ENCODE data around the gene HPRT1. TPM values are rescaled to one million over a fixed set of nuclear protein-coding genes. Genes with fewer than 3 reads are reported as not detected.

Gene HPRT1
- total RNA-seq, 2 experiments from 2014 or later = 78.8 to 83.8 TPM

GRCh38 chrX:134482371-134482770 lies 22.4 kb downstream of the HPRT1 start:
- no peak overlapping the region for H3K4me3 Mint-ChIP-seq
- CTCF ChIA-PET = interaction anchor here (1.8 kb wide), 1 partner anchor 325 kb away, joined by 3 read pairs; a partner anchor contains a TSS
- H3K9me3 Mint-ChIP-seq = no peaks in the 10 kb centered on the region
- POLR2A ChIA-PET = no interaction called here
- peaks cover 10% of the 10 kb centered on the region for H3K36me3 Mint-ChIP-seq (ENCODE audit: low read depth)
- no peak overlapping the region for H3K27ac Mint-ChIP-seq
- DNase-seq = no peak
- no peaks in the 10 kb centered on the region for H3K4me1 Mint-ChIP-seq
- H3K27me3 Mint-ChIP-seq = no peaks in the 10 kb centered on the region

- no peak overlapping the region for H3K27ac Mint-ChIP-seq
- H3K4me3 Mint-ChIP-seq = no peak overlapping the region
- H3K27me3 Mint-ChIP-seq = no peaks in the 10 kb centered on the region
- ChIA-PET POLR2A (interaction anchor here (1.2 kb wide), 1 partner anchor 23 kb away, joined by 4 read pairs; no protein-coding TSS in a partner anchor), CTCF (interaction anchor here (0.9 to 1.8 kb wide), 6 partner anchors 11 to 446 kb away, joined by 3 to 9 read pairs (median 4); a partner anchor contains a TSS)
- peaks cover 10% of the 10 kb centered on the region for H3K36me3 Mint-ChIP-seq (ENCODE audit: low read depth)
- no peaks in the 10 kb centered on the region for H3K4me1 Mint-ChIP-seq
- no peaks in the 10 kb centered on the region for H3K9me3 Mint-ChIP-seq
- no peak for DNase-seq
Measured at GRCh38 chrX:134484039-134484438, 24.1 kb downstream of the HPRT1 start.

- ChIA-PET CTCF (interaction anchor here (0.7 kb wide), 1 partner anchor 18 kb away, joined by 3 read pairs; no protein-coding TSS in a partner anchor), POLR2A (no interaction called here)
- no peaks in the 10 kb centered on the region for H3K27me3 Mint-ChIP-seq
- no peak overlapping the region for H3K27ac Mint-ChIP-seq
- H3K36me3 Mint-ChIP-seq (ENCODE audit: low read depth) = peaks cover 18% of the 10 kb centered on the region
- no peaks in the 10 kb centered on the region for H3K9me3 Mint-ChIP-seq
- no peak for DNase-seq
- H3K4me1 Mint-ChIP-seq = no peaks in the 10 kb centered on the region
- H3K4me3 Mint-ChIP-seq = no peak overlapping the region
Measured at GRCh38 chrX:134501941-134502340, 42.0 kb downstream of the HPRT1 start.

- POLR2A ChIA-PET = no interaction called here
Measured at GRCh38 chrX:134502686-134503085, 42.7 kb downstream of the HPRT1 start.

GRCh38 chrX:134512566-134512965 lies 52.6 kb downstream of the HPRT1 start:
- no peaks in the 10 kb centered on the region for H3K27me3 Mint-ChIP-seq
- H3K9me3 Mint-ChIP-seq = no peaks in the 10 kb centered on the region
- DNase-seq = no peak
- POLR2A ChIA-PET = no interaction called here
- H3K36me3 Mint-ChIP-seq (ENCODE audit: low read depth) = peaks cover 4% of the 10 kb centered on the region
- CTCF ChIA-PET = no interaction called here
- no peak overlapping the region for H3K27ac Mint-ChIP-seq
- H3K4me3 Mint-ChIP-seq = no peak overlapping the region
- no peaks in the 10 kb centered on the region for H3K4me1 Mint-ChIP-seq

More at GRCh38 chrX:134502686-134503085, 42.7 kb downstream of the HPRT1 start:
- Mint-ChIP-seq H3K4me3 (no peak overlapping the region), H3K36me3 (ENCODE audit: low read depth) (peaks cover 18% of the 10 kb centered on the region), H3K27ac (no peak overlapping the region), H3K9me3 (no peaks in the 10 kb centered on the region), H3K27me3 (no peaks in the 10 kb centered on the region), H3K4me1 (no peaks in the 10 kb centered on the region)
- DNase-seq = no peak
- CTCF ChIA-PET = interaction anchor here (0.7 kb wide), 1 partner anchor 18 kb away, joined by 3 read pairs; no protein-coding TSS in a partner anchor

GRCh38 chrX:134513091-134513490 lies 53.1 kb downstream of the HPRT1 start:
- H3K4me1 Mint-ChIP-seq = no peaks in the 10 kb centered on the region
- ChIA-PET POLR2A (no interaction called here), CTCF (no interaction called here)
- no peak for DNase-seq
- H3K4me3 Mint-ChIP-seq = no peak overlapping the region
- H3K36me3 Mint-ChIP-seq (ENCODE audit: low read depth) = peaks cover 4% of the 10 kb centered on the region
- H3K27me3 Mint-ChIP-seq = no peaks in the 10 kb centered on the region
- H3K9me3 Mint-ChIP-seq = no peaks in the 10 kb centered on the region
- no peak overlapping the region for H3K27ac Mint-ChIP-seq

GRCh38 chrX:134520860-134521390 lies 61.0 kb downstream of the HPRT1 start:
- ChIA-PET CTCF (interaction anchor here (1.1 to 2.2 kb wide), 5 partner anchors 18 to 260 kb away, joined by 3 to 7 read pairs (median 5); no protein-coding TSS in a partner anchor), POLR2A (no interaction called here)
- Mint-ChIP-seq H3K27me3 (no peaks in the 10 kb centered on the region), H3K27ac (no peak overlapping the region), H3K9me3 (no peaks in the 10 kb centered on the region), H3K36me3 (ENCODE audit: low read depth) (no peaks in the 10 kb centered on the region), H3K4me3 (no peak overlapping the region), H3K4me1 (peaks cover 8% of the 10 kb centered on the region)
- DNase-seq = peak; percentile 17

GRCh38 chrX:134524181-134524580 lies 64.2 kb downstream of the HPRT1 start:
- CTCF ChIA-PET = no interaction called here
- Mint-ChIP-seq H3K9me3 (no peaks in the 10 kb centered on the region), H3K27ac (no peak overlapping the region)

GRCh38 chrX:134525086-134525792 lies 65.3 kb downstream of the HPRT1 start:
- no peak for DNase-seq
- ChIA-PET POLR2A (no interaction called here), CTCF (no interaction called here)
- H3K4me1 Mint-ChIP-seq = peaks cover 8% of the 10 kb centered on the region
- H3K27me3 Mint-ChIP-seq = no peaks in the 10 kb centered on the region
- no peak overlapping the region for H3K27ac Mint-ChIP-seq
- no peaks in the 10 kb centered on the region for H3K36me3 Mint-ChIP-seq (ENCODE audit: low read depth)
- H3K9me3 Mint-ChIP-seq = no peaks in the 10 kb centered on the region
- no peak overlapping the region for H3K4me3 Mint-ChIP-seq

More at GRCh38 chrX:134524181-134524580, 64.2 kb downstream of the HPRT1 start:
- H3K4me1 Mint-ChIP-seq = peaks cover 8% of the 10 kb centered on the region
- no peak for DNase-seq
- POLR2A ChIA-PET = no interaction called here
- no peaks in the 10 kb centered on the region for H3K27me3 Mint-ChIP-seq
- no peaks in the 10 kb centered on the region for H3K36me3 Mint-ChIP-seq (ENCODE audit: low read depth)
- H3K4me3 Mint-ChIP-seq = no peak overlapping the region

- ChIA-PET POLR2A (no interaction called here), CTCF (no interaction called here)
- H3K27me3 Mint-ChIP-seq = no peaks in the 10 kb centered on the region
Measured at GRCh38 chrX:134526399-134526798, 66.4 kb downstream of the HPRT1 start.

GRCh38 chrX:134528960-134529359 lies 69.0 kb downstream of the HPRT1 start:
- Mint-ChIP-seq H3K4me1 (peaks cover 3% of the 10 kb centered on the region), H3K27ac (no peak overlapping the region), H3K27me3 (no peaks in the 10 kb centered on the region), H3K36me3 (ENCODE audit: low read depth) (no peaks in the 10 kb centered on the region), H3K4me3 (no peak overlapping the region), H3K9me3 (no peaks in the 10 kb centered on the region)
- ChIA-PET CTCF (no interaction called here), POLR2A (no interaction called here)
- DNase-seq = no peak

More at GRCh38 chrX:134526399-134526798, 66.4 kb downstream of the HPRT1 start:
- peaks cover 8% of the 10 kb centered on the region for H3K4me1 Mint-ChIP-seq
- no peak for DNase-seq
- no peak overlapping the region for H3K4me3 Mint-ChIP-seq
- H3K27ac Mint-ChIP-seq = no peak overlapping the region
- H3K36me3 Mint-ChIP-seq (ENCODE audit: low read depth) = no peaks in the 10 kb centered on the region
- no peaks in the 10 kb centered on the region for H3K9me3 Mint-ChIP-seq

- Mint-ChIP-seq H3K9me3 (no peaks in the 10 kb centered on the region), H3K27ac (no peak overlapping the region), H3K27me3 (no peaks in the 10 kb centered on the region), H3K4me3 (no peak overlapping the region), H3K36me3 (ENCODE audit: low read depth) (no peaks in the 10 kb centered on the region), H3K4me1 (peaks cover 3% of the 10 kb centered on the region)
- ChIA-PET POLR2A (no interaction called here), CTCF (no interaction called here)
- no peak for DNase-seq
Measured at GRCh38 chrX:134529481-134529880, 69.5 kb downstream of the HPRT1 start.

- CTCF ChIA-PET = no interaction called here
- POLR2A ChIA-PET = no interaction called here
- no peak for DNase-seq
- Mint-ChIP-seq H3K4me1 (no peaks in the 10 kb centered on the region), H3K4me3 (no peak overlapping the region), H3K27ac (no peak overlapping the region), H3K27me3 (no peaks in the 10 kb centered on the region), H3K36me3 (ENCODE audit: low read depth) (no peaks in the 10 kb centered on the region), H3K9me3 (no peaks in the 10 kb centered on the region)
Measured at GRCh38 chrX:134530845-134531244, 70.9 kb downstream of the HPRT1 start.

- H3K9me3 Mint-ChIP-seq = no peaks in the 10 kb centered on the region
- H3K36me3 Mint-ChIP-seq (ENCODE audit: low read depth) = no peaks in the 10 kb centered on the region
- no peaks in the 10 kb centered on the region for H3K4me1 Mint-ChIP-seq
- ChIA-PET CTCF (no interaction called here), POLR2A (no interaction called here)
- no peak overlapping the region for H3K27ac Mint-ChIP-seq
- DNase-seq = no peak
- H3K27me3 Mint-ChIP-seq = no peaks in the 10 kb centered on the region
- H3K4me3 Mint-ChIP-seq = no peak overlapping the region
Measured at GRCh38 chrX:134533352-134533751, 73.4 kb downstream of the HPRT1 start.
